Keratinocyte (primary cell): ENCODE results near the gene PARD3.

Source experiments
- EZH2 ChIP-seq: IDR thresholded peaks from one replicate; pipeline ENCODE4 v1.6.1; 2012; ENCODE audit warnings: inconsistent platforms, mild to moderate bottlenecking, low read length, moderate library complexity
- TF ChIP-seq, protein P1 (sequence below), 3 experiments: IDR thresholded peaks in 1 of 3; conservative IDR thresholded peaks in 1 of 3; optimal IDR thresholded peaks in 1 of 3; 2 replicates in 2 of 3; 3 replicates in 1 of 3; pipeline versions ENCODE3 to v1.5.1; 2011; ENCODE audit warnings: low read length in 3 of 3, mild to moderate bottlenecking in 3 of 3, moderate library complexity in 2 of 3, control low read depth in 1 of 3, inconsistent platforms in 1 of 3; ENCODE audit not compliant: insufficient read depth in 2 of 3; ENCODE audit errors: extremely low read depth in 1 of 3

DNA sequence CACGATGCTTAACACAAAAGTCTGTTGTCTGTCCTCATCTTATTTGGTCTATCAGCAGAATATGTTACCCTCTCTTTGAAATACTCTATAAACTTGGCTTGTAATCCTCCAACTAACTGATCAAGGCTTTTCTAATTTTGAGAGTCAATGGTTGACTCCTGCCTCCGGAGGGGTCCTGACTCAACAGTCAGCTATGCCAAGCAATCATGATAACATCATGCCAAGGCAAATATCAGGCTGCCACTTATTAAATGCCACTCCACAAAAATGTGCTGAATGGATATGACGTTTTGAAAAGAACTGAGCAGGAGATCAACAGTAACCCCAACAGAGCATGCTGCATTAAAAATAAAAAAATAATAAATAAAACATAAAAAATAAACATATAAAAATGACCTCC is 116.1 kb downstream of the PARD3 start:
- TF ChIP-seq, protein P1, sequence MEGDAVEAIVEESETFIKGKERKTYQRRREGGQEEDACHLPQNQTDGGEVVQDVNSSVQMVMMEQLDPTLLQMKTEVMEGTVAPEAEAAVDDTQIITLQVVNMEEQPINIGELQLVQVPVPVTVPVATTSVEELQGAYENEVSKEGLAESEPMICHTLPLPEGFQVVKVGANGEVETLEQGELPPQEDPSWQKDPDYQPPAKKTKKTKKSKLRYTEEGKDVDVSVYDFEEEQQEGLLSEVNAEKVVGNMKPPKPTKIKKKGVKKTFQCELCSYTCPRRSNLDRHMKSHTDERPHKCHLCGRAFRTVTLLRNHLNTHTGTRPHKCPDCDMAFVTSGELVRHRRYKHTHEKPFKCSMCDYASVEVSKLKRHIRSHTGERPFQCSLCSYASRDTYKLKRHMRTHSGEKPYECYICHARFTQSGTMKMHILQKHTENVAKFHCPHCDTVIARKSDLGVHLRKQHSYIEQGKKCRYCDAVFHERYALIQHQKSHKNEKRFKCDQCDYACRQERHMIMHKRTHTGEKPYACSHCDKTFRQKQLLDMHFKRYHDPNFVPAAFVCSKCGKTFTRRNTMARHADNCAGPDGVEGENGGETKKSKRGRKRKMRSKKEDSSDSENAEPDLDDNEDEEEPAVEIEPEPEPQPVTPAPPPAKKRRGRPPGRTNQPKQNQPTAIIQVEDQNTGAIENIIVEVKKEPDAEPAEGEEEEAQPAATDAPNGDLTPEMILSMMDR (optimal IDR thresholded peaks at IDR 0.05 in 1 of 3, IDR thresholded peaks at IDR 0.05 in 1 of 3, conservative IDR thresholded peaks at IDR 0.05 in 1 of 3; ENCODE audit: extremely low read depth in 1 of 3, insufficient read depth in 2 of 3, low read length in 3 of 3) = no peak
- TF ChIP-seq EZH2 = no peak
